Breast epithelium (tissue), 4 donors: Measurements from ENCODE around the gene SOS1. TPM values are rescaled to one million over a fixed set of nuclear protein-coding genes. Genes with fewer than 3 reads are reported as not detected.

Source experiments
- DNase-seq, 2 donors: peaks; one replicate each; pipeline ENCODE4 v3.0.0-alpha.2; 2019; ENCODE audit warnings: low spot score in 2 of 2
- H3K27ac ChIP-seq, 2 donors: fragments of 200-600 bp; sonication (generic) in 1 of 2; one replicate each; pipeline ENCODE4 v1.5.1; 2016 to 2019; ENCODE audit warnings: mild to moderate bottlenecking in 1 of 2
- H3K27me3 ChIP-seq, 2 donors: fragments of 200-600 bp; sonication (generic) in 1 of 2; one replicate each; pipeline versions ENCODE4 v1.5.1 to v1.6.0; 2017 to 2019; ENCODE audit warnings: control low read depth in 1 of 2, mild to moderate bottlenecking in 1 of 2
- H3K36me3 ChIP-seq: fragments of 200-600 bp; one replicate; pipeline ENCODE4 v1.5.1; 2019
- H3K4me1 ChIP-seq, 2 donors: fragments of 200-600 bp; sonication (generic); one replicate each; pipeline ENCODE4 v1.5.1; 2016 to 2019; ENCODE audit warnings: control low read depth in 1 of 2
- H3K4me3 ChIP-seq, 3 donors: fragments of 200-600 bp; sonication (generic); 1 replicate in 2 of 3; 2 replicates in 1 of 3; pipeline ENCODE4 v1.5.1; 2016 to 2019; ENCODE audit warnings: mild to moderate bottlenecking in 3 of 3, moderate library complexity in 2 of 3
- H3K9me3 ChIP-seq, 2 donors: fragments of 200-600 bp; sonication (generic) in 1 of 2; one replicate each; pipeline ENCODE4 v1.5.1; 2016 to 2019; ENCODE audit warnings: control low read depth in 1 of 2
- POLR2A ChIP-seq: fragments of 450-650 bp; IDR thresholded peaks from one replicate; pipeline ENCODE4 v1.6.1; 2016; ENCODE audit warnings: antibody characterized with exemption, mild to moderate bottlenecking, moderate library complexity
- POLR2AphosphoS5 ChIP-seq, 3 donors: sonication (generic); formaldehyde crosslinking; IDR thresholded peaks; one replicate each; pipeline ENCODE4 v1.6.1; 2017; ENCODE audit warnings: antibody characterized with exemption in 3 of 3
- intact Hi-C: fragments of 100-400 bp; cut with DNase I; formaldehyde crosslinking; loops from one replicate; pipeline ENCODE4 v1.15.1; 2023; ENCODE audit warnings: low total_unique reads
- total RNA-seq, 3 donors: library from RNA; depleted of rRNA; stranded (reverse); fragments of >200 nt; gene quantifications; one replicate each; pipeline ENCODE4 v1.1.0, GENCODE V29; 2016
- TF ChIP-seq, protein P1 (sequence below), 3 donors: fragments of 450-650 bp; IDR thresholded peaks; one replicate each; pipeline ENCODE4 v1.5.1; 2016 to 2017; ENCODE audit warnings: antibody characterized with exemption in 3 of 3, mild to moderate bottlenecking in 3 of 3, moderate library complexity in 3 of 3

The SOS1 gene
- total RNA-seq, 3 donors from 2014 or later: 33.4 to 49.0 (median 37.0) TPM

DNA sequence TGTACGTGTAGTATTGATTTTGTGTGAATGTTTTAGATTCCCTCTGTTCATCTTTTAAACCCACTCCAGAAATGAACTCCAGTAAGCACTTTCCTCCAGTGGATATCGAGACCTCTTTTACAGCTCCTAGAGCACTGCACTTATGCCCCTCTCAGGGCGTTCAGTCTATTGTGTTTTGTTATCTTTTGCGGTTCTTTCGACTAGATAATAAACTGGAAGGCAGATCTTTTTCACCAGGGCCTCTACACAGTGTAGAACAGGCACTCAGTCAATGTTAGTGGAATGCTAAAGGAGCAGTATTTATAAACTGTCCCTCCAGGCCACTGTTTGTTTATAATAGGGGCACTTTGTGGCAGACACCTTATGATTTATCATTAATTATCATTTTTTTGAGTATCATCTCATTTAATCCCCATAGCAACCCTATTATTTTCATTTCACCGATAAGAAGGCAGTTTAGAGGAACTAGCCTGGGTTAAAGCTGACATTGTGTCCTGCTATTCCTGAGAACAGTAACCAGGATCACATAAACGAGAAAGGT is 742 bp upstream of the SOS1 start:
- intact Hi-C loops: no loop called here
- H3K27ac ChIP-seq: peak overlapping the region; percentile 95 to 99

DNA sequence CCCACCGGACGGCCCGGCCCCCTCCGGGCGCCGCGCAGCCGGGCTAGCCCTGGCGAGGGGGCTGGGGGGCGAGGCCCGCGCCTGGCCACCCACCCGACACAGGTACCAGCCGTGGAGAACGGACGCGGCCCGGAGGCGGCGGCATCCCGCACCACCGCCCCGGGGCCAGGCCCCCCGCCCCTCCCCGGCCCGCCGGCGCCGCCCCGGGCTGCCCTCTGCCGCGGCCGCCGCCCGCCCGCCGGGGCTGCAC is 405 bp downstream of the SOS1 start:
- Histone ChIP-seq H3K27ac (peak overlapping the region; percentile 95 to 99), H3K9me3 (no peaks in the 10 kb centered on the region), H3K36me3 (no peaks in the 10 kb centered on the region), H3K27me3 (no peaks in the 10 kb centered on the region), H3K4me1 (peaks cover 0 to 14% of the 10 kb centered on the region in 2 donors), H3K4me3 (peak overlapping the region; percentile 84 to 89 (median 86))
- no peak for DNase-seq
- TF ChIP-seq POLR2A (no peak), POLR2AphosphoS5 (IDR thresholded peaks at IDR 0.05) (no peak)
- TF ChIP-seq, protein P1, sequence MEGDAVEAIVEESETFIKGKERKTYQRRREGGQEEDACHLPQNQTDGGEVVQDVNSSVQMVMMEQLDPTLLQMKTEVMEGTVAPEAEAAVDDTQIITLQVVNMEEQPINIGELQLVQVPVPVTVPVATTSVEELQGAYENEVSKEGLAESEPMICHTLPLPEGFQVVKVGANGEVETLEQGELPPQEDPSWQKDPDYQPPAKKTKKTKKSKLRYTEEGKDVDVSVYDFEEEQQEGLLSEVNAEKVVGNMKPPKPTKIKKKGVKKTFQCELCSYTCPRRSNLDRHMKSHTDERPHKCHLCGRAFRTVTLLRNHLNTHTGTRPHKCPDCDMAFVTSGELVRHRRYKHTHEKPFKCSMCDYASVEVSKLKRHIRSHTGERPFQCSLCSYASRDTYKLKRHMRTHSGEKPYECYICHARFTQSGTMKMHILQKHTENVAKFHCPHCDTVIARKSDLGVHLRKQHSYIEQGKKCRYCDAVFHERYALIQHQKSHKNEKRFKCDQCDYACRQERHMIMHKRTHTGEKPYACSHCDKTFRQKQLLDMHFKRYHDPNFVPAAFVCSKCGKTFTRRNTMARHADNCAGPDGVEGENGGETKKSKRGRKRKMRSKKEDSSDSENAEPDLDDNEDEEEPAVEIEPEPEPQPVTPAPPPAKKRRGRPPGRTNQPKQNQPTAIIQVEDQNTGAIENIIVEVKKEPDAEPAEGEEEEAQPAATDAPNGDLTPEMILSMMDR (IDR thresholded peaks at IDR 0.05): no peak
- intact Hi-C loops: no loop called here

More for the DNA sequence above, 742 bp upstream of the SOS1 start:
- Histone ChIP-seq H3K27me3 (no peaks in the 10 kb centered on the region), H3K36me3 (no peaks in the 10 kb centered on the region), H3K4me1 (peaks cover 0 to 14% of the 10 kb centered on the region in 2 donors), H3K4me3 (peak overlapping the region; percentile 84 to 89 (median 86)), H3K9me3 (no peaks in the 10 kb centered on the region)
- no peak for DNase-seq
- TF ChIP-seq, protein P1 (IDR thresholded peaks at IDR 0.05): no peak
- TF ChIP-seq POLR2AphosphoS5 (IDR thresholded peaks at IDR 0.05) (no peak), POLR2A (no peak)

DNA sequence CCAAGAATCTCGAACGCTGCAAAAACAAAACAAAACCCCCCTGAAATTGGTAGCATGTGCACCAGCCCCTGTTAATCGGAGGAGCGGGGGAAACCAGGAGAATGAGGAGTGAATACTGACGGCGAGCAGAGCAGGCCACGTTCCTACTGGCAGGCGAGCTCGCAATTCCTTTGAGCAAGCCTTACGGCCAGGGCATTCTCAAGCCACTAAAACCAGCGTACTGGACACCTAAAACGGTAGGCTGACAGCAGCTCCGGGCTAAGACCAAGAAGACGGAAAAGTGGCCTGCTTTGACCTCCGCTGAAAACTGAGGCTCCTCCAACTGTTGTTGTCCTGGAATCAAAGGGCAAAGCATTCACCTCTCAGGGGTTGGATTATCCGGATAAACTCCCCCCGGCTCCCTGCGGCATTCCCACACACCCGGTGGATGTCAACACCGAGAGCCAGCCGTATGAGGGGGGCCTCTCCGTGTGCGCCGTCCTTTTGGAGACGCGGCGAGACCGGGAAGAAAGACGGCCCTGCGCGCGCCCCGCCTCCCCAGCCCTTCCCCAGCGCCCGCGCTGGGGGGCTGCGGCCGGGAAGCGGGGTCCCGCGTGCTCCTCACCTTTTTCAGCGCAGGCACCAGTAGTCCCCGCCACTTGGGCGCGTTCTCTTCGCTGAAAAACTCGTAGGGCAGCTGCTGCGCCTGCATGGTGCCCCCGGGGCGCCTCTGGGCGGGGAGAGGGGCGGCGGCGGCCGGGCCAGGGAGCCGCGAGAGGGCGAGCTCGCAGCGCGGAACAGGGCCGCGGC is 925 bp downstream of the SOS1 start:
- peak in 1 of 2 donors; percentile 36 for DNase-seq
- intact Hi-C loops: no loop called here

DNA sequence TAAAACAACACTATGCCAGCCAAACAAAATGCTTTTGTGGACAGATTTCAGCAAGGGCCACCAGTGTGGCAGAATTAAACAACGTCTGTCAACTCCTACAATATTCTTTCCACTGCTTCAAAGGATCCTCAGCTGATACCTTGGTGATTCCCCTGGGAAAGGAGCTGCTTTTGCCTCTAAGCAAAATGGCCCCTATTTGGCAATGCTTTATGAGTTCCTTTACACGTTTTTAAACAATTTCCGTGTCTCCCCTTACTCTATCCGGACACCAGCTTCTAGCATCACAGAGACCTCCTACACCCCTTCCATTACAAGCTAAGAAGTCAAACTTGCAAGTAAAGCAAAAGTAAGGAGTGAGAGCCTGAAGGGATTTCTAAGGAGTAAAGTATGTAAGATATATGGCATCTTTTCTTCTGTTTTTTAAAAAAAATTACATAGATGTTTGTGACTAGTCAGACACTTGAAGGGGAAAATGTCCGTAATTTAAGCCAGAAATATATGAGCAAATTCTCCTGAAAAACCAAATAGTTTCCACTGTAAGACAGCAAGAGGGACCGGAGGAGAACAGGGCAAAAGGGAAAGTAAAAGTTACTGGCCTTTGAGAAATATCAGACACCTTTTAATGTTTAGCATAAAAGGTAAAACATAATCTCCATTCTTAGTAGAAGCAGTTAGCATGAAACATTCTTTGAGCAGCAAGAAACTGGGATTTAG is 1.9 kb downstream of the SOS1 start:
- DNase-seq: no peak
- H3K27me3 ChIP-seq: no peaks in the 10 kb centered on the region
- H3K36me3 ChIP-seq: no peaks in the 10 kb centered on the region
- peak overlapping the region; percentile 84 to 89 (median 86) for H3K4me3 ChIP-seq
- peaks cover 0 to 14% of the 10 kb centered on the region in 2 donors for H3K4me1 ChIP-seq
- intact Hi-C loops: no loop called here
- no peak for TF ChIP-seq POLR2AphosphoS5 (IDR thresholded peaks at IDR 0.05)
- peak overlapping the region; percentile 95 to 99 for H3K27ac ChIP-seq
- no peaks in the 10 kb centered on the region for H3K9me3 ChIP-seq

More for the DNA sequence above, 925 bp downstream of the SOS1 start:
- Histone ChIP-seq H3K4me3 (peak overlapping the region; percentile 84 to 89 (median 86)), H3K9me3 (no peaks in the 10 kb centered on the region), H3K36me3 (no peaks in the 10 kb centered on the region), H3K4me1 (peaks cover 0 to 14% of the 10 kb centered on the region in 2 donors), H3K27me3 (no peaks in the 10 kb centered on the region), H3K27ac (peak overlapping the region; percentile 95 to 99)
- TF ChIP-seq POLR2AphosphoS5 (IDR thresholded peaks at IDR 0.05) (peak in 1 of 3 donors; percentile 11), POLR2A (no peak)
- TF ChIP-seq, protein P1 (IDR thresholded peaks at IDR 0.05): no peak

DNA sequence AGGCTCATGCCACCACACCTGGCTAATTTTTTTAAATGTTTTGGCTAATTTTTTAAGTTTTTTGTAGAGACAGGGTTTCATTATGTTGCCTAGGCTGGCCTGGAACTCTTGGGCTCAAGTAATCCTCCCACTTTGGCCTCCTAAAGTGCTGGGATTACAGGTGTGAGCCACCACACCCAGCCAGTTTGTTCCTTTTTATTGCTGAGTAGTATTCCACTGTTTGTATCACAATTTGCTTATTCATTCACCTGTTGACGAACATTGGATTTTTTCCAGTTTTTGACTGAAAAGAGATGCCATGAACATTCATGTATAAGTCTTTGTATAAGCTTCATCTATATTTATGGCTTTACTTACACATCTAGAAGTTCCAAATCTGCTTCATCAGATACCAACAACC is 5.3 kb downstream of the SOS1 start:
- no peak overlapping the region for H3K4me3 ChIP-seq
- no peaks in the 10 kb centered on the region for H3K4me1 ChIP-seq
- no peaks in the 10 kb centered on the region for H3K36me3 ChIP-seq
- H3K27ac ChIP-seq: no peak overlapping the region
- no peaks in the 10 kb centered on the region for H3K27me3 ChIP-seq
- intact Hi-C loops: no loop called here
- TF ChIP-seq POLR2AphosphoS5 (IDR thresholded peaks at IDR 0.05) (no peak), POLR2A (no peak)
- TF ChIP-seq, protein P1 (IDR thresholded peaks at IDR 0.05): no peak
- DNase-seq: no peak
- H3K9me3 ChIP-seq: no peaks in the 10 kb centered on the region
